Esophagus mucosa (tissue), 1 donor: ENCODE data around the gene DMRT2. TPM values are rescaled to one million over a fixed set of nuclear protein-coding genes. Genes with fewer than 3 reads are reported as not detected.

Experiments
- ATAC-seq: fragments of 200-7000 bp; cut with Tn5 transposase; one replicate; pipeline ENCODE4 v1.9.1; 2020
- total RNA-seq: library from RNA; stranded (reverse); gene quantifications from one replicate; pipeline ENCODE4 v1.2.4, GENCODE V29; 2023
- donor health status: DM: yes; HTN: yes; CAD: no.

DMRT2 gene
- 0.12 TPM for total RNA-seq

GRCh38 chr9:1050125-1050895 lies at the start of gene DMRT2:
TSS of gene DMRT2 (plus strand) at chr9:1050357. CDS start at chr9:1051614, 1,257 bp downstream.
- ATAC-seq: peak; percentile 97

- ATAC-seq: no peak
Observed at GRCh38 chr9:1001838-1002237, 48.3 kb upstream of the DMRT2 start.

GRCh38 chr9:1002678-1003077 lies 47.5 kb upstream of the DMRT2 start:
- no peak for ATAC-seq

- peak; percentile 61 for ATAC-seq
Observed at GRCh38 chr9:1005043-1005667, 45.0 kb upstream of the DMRT2 start.

- no peak for ATAC-seq
Observed at GRCh38 chr9:1007312-1007711, 42.8 kb upstream of the DMRT2 start.

GRCh38 chr9:1008216-1008615 lies 41.9 kb upstream of the DMRT2 start:
- no peak for ATAC-seq

GRCh38 chr9:1009101-1009707 lies 41.0 kb upstream of the DMRT2 start:
- ATAC-seq: peak; percentile 92

- no peak for ATAC-seq
Observed at GRCh38 chr9:1013021-1013420, 37.1 kb upstream of the DMRT2 start.

GRCh38 chr9:1014225-1014624 lies 35.9 kb upstream of the DMRT2 start:
- ATAC-seq: no peak

GRCh38 chr9:1014640-1015039 lies 35.5 kb upstream of the DMRT2 start:
- ATAC-seq: no peak

GRCh38 chr9:1018121-1018520 lies 32.0 kb upstream of the DMRT2 start:
- no peak for ATAC-seq

GRCh38 chr9:1024112-1024511 lies 26.0 kb upstream of the DMRT2 start:
- peak; percentile 56 for ATAC-seq

- ATAC-seq: no peak
Observed at GRCh38 chr9:1025131-1025530, 25.0 kb upstream of the DMRT2 start.

GRCh38 chr9:1026219-1026618 lies 23.9 kb upstream of the DMRT2 start:
- ATAC-seq: no peak

GRCh38 chr9:1028501-1029190 lies 21.5 kb upstream of the DMRT2 start:
- no peak for ATAC-seq

GRCh38 chr9:1031951-1032601 lies 18.1 kb upstream of the DMRT2 start:
- ATAC-seq: no peak

- ATAC-seq: no peak
Observed at GRCh38 chr9:1034271-1034670, 15.9 kb upstream of the DMRT2 start.

- no peak for ATAC-seq
Observed at GRCh38 chr9:1039589-1039988, 10.6 kb upstream of the DMRT2 start.

- no peak for ATAC-seq
Observed at GRCh38 chr9:1042466-1042865, 7.7 kb upstream of the DMRT2 start.

- ATAC-seq: no peak
Observed at GRCh38 chr9:1044643-1045042, 5.5 kb upstream of the DMRT2 start.

- no peak for ATAC-seq
Observed at GRCh38 chr9:1046639-1047572, 3.3 kb upstream of the DMRT2 start.
